GM18511 (cell line): ENCODE data around the gene IGSF9.
"Not testable (repeated sequence)": the region's sequence is repeated elsewhere in the genome, so short reads cannot be mapped to it uniquely, and the experiment has no call there.

ENCODE experiments used
- ATAC-seq: cut with Tn5 transposase; IDR thresholded peaks from one replicate; pipeline ENCODE4 v1.9.1; 2021; ENCODE audit warnings: mild to moderate bottlenecking, moderate library complexity; ENCODE audit not compliant: unreplicated experiment

IGSF9 gene

GRCh38 chr1:159900086-159900680, 45.2 kb downstream of the IGSF9 start, which contains the start of gene CFAP45:
Gene CFAP45, minus strand, starts transcription at chr1:159900165. Its CDS starts 67 bp downstream, at chr1:159900098.
- no peak for ATAC-seq

- not testable (repeated sequence) for ATAC-seq
Measured at GRCh38 chr1:159899634-159900033, 45.8 kb downstream of the IGSF9 start.

GRCh38 chr1:159898527-159898926, 46.9 kb downstream of the IGSF9 start:
- ATAC-seq = no peak

- ATAC-seq = no peak
Measured at GRCh38 chr1:159897962-159898361, 47.5 kb downstream of the IGSF9 start.

- no peak for ATAC-seq
Measured at GRCh38 chr1:159896546-159896930, 48.9 kb downstream of the IGSF9 start.

GRCh38 chr1:159895836-159896545, 49.4 kb downstream of the IGSF9 start:
- no peak for ATAC-seq

GRCh38 chr1:159895286-159895685, 50.1 kb downstream of the IGSF9 start:
- no peak for ATAC-seq

GRCh38 chr1:159892944-159893343, 52.5 kb downstream of the IGSF9 start:
- ATAC-seq = no peak

- ATAC-seq = peak; percentile 64
Measured at GRCh38 chr1:159891275-159892157, 53.9 kb downstream of the IGSF9 start.

GRCh38 chr1:159890390-159890789, 55.0 kb downstream of the IGSF9 start:
- no peak for ATAC-seq

- peak; percentile 89 for ATAC-seq
Measured at GRCh38 chr1:159889821-159890252, 55.6 kb downstream of the IGSF9 start.

GRCh38 chr1:159889202-159889601, 56.2 kb downstream of the IGSF9 start:
- ATAC-seq = peak; percentile 44

GRCh38 chr1:159884296-159884695, 61.1 kb downstream of the IGSF9 start:
- no peak for ATAC-seq

- ATAC-seq = no peak
Measured at GRCh38 chr1:159883134-159883533, 62.3 kb downstream of the IGSF9 start.

- no peak for ATAC-seq
Measured at GRCh38 chr1:159882527-159882862, 62.9 kb downstream of the IGSF9 start.

GRCh38 chr1:159881622-159882526, 63.5 kb downstream of the IGSF9 start:
- ATAC-seq = no peak

- no peak for ATAC-seq
Measured at GRCh38 chr1:159880430-159880829, 65.0 kb downstream of the IGSF9 start.

- ATAC-seq = no peak
Measured at GRCh38 chr1:159879977-159880376, 65.4 kb downstream of the IGSF9 start.

GRCh38 chr1:159879136-159879535, 66.3 kb downstream of the IGSF9 start:
- no peak for ATAC-seq

GRCh38 chr1:159877695-159878444, 67.5 kb downstream of the IGSF9 start:
- ATAC-seq = no peak
